Neuronal stem cell (in vitro differentiated cells): ENCODE measurements around the gene RTP5.
"Not testable (repeated sequence)": the region's sequence is repeated elsewhere in the genome, so short reads cannot be mapped to it uniquely, and the experiment has no call there.

Experiments used
- DNase-seq: peaks from one replicate; pipeline ENCODE4 v3.0.0-alpha.2; 2013; ENCODE audit warnings: low spot score
- H2AFZ ChIP-seq: one replicate; pipeline ENCODE4 v1.6.1; 2013; ENCODE audit warnings: mild to moderate bottlenecking, low read length, inconsistent platforms
- H2AK5ac ChIP-seq: 2 replicates; pipeline ENCODE4 v1.6.1; 2013; ENCODE audit warnings: low read depth, mild to moderate bottlenecking, inconsistent platforms, low read length, moderate library complexity, mixed read lengths
- H2BK120ac ChIP-seq: 2 replicates; pipeline ENCODE4 v1.6.1; 2013; ENCODE audit warnings: low read depth, mild to moderate bottlenecking, inconsistent platforms, low read length, moderate library complexity, mixed read lengths
- H2BK12ac ChIP-seq: one replicate; pipeline ENCODE4 v1.6.1; 2013; ENCODE audit warnings: low read length, inconsistent platforms
- H2BK15ac ChIP-seq: 2 replicates; pipeline ENCODE4 v1.6.1; 2013; ENCODE audit warnings: mild to moderate bottlenecking, low read length, inconsistent platforms, mixed read lengths
- H2BK5ac ChIP-seq: one replicate; pipeline ENCODE4 v1.6.1; 2013; ENCODE audit warnings: inconsistent platforms, mild to moderate bottlenecking, low read length, moderate library complexity
- H3K14ac ChIP-seq: one replicate; pipeline ENCODE4 v1.6.1; 2013; ENCODE audit warnings: low read length, inconsistent platforms
- H3K18ac ChIP-seq: 2 replicates; pipeline ENCODE4 v1.6.1; 2013; ENCODE audit warnings: low read length, inconsistent platforms
- H3K23ac ChIP-seq: 2 replicates; pipeline ENCODE4 v1.6.1; 2013; ENCODE audit warnings: low read depth, mild to moderate bottlenecking, mixed read lengths, low read length, inconsistent platforms; ENCODE audit not compliant: poor library complexity
- H3K27ac ChIP-seq: replicated peaks from 3 replicates; pipeline ENCODE4 v1.5.1; 2013; ENCODE audit warnings: low read length, inconsistent platforms
- H3K27me3 ChIP-seq, 3 experiments: 2 replicates each; pipeline ENCODE4 v1.6.1; 2013; ENCODE audit warnings: low read length in 3 of 3, mild to moderate bottlenecking in 2 of 3, inconsistent platforms in 1 of 3, low read depth in 1 of 3, mixed read lengths in 1 of 3, moderate library complexity in 1 of 3; ENCODE audit not compliant: control insufficient read depth in 3 of 3, insufficient read depth in 3 of 3
- H3K36me3 ChIP-seq, 2 donors: replicated peaks in 1 of 2; 2 replicates each; pipeline ENCODE4 v1.6.1; 2013; ENCODE audit warnings: low read length in 2 of 2; ENCODE audit not compliant: control insufficient read depth in 2 of 2, insufficient read depth in 2 of 2
- H3K4ac ChIP-seq: 2 replicates; pipeline ENCODE4 v1.6.1; 2013; ENCODE audit warnings: inconsistent platforms, mild to moderate bottlenecking, low read length, moderate library complexity
- H3K4me1 ChIP-seq, 2 donors: 1 replicate in 1 of 2; 2 replicates in 1 of 2; pipeline ENCODE4 v1.6.1; 2013; ENCODE audit warnings: low read length in 2 of 2, low read depth in 1 of 2; ENCODE audit not compliant: control insufficient read depth in 2 of 2, insufficient read depth in 1 of 2
- H3K4me2 ChIP-seq: one replicate; pipeline ENCODE4 v1.6.1; 2013; ENCODE audit warnings: mild to moderate bottlenecking, low read length, inconsistent platforms; ENCODE audit not compliant: insufficient read depth, poor library complexity, severe bottlenecking
- H3K4me3 ChIP-seq, 2 donors: 2 replicates each; pipeline ENCODE4 v1.5.1; 2013; ENCODE audit warnings: low read length in 2 of 2, mild to moderate bottlenecking in 2 of 2, inconsistent platforms in 1 of 2, moderate library complexity in 1 of 2
- H3K79me1 ChIP-seq: one replicate; pipeline ENCODE4 v1.6.1; 2013; ENCODE audit warnings: low read depth, mild to moderate bottlenecking, inconsistent platforms, low read length, moderate library complexity
- H3K9ac ChIP-seq: one replicate; pipeline ENCODE4 v1.6.1; 2013; ENCODE audit warnings: mild to moderate bottlenecking, low read depth, low read length, inconsistent platforms; ENCODE audit not compliant: poor library complexity
- H3K9me3 ChIP-seq, 2 donors: replicated peaks in 1 of 2; 2 replicates each; pipeline versions ENCODE3 to v1.6.1; 2013; ENCODE audit warnings: low read length in 2 of 2, mild to moderate bottlenecking in 2 of 2, inconsistent platforms in 1 of 2, low read depth in 1 of 2, mixed read lengths in 1 of 2, moderate library complexity in 1 of 2; ENCODE audit not compliant: control insufficient read depth in 2 of 2, insufficient read depth in 1 of 2
- H4K8ac ChIP-seq: one replicate; pipeline ENCODE4 v1.6.1; 2013; ENCODE audit warnings: low read depth, mild to moderate bottlenecking, inconsistent platforms, low read length, moderate library complexity
- H4K91ac ChIP-seq: one replicate; pipeline ENCODE4 v1.6.1; 2013; ENCODE audit warnings: low read length, low read depth, mild to moderate bottlenecking, inconsistent platforms; ENCODE audit not compliant: poor library complexity
- WGBS, 2 donors: extraction: QIAGEN DNeasy Blood & Tissue Kit; methylation state at CpG; one replicate each; pipeline ENCODE4 v1.1.7; 2013; ENCODE audit warnings: missing lambda C conversion rate in 2 of 2, mixed read lengths in 1 of 2; ENCODE audit not compliant: insufficient read length in 2 of 2, insufficient replicate concordance in 1 of 2; ENCODE audit errors: extremely low coverage in 2 of 2; 5-methylcytosine and 5-hydroxymethylcytosine counted together

The RTP5 gene

GRCh38 chr2:241913703-241914102, 44.2 kb downstream of the RTP5 start:
- Histone ChIP-seq H3K4me2 (no peak overlapping the region), H3K4ac (no peak overlapping the region), H2AFZ (no peak overlapping the region), H4K8ac (no peak overlapping the region), H3K27me3 (no peaks in the 10 kb centered on the region), H3K14ac (peak overlapping the region; percentile 50), H3K79me1 (no peaks in the 10 kb centered on the region), H3K18ac (no peak overlapping the region), H2BK5ac (no peak overlapping the region), H3K4me3 (no peak overlapping the region), H2BK12ac (no peak overlapping the region), H3K36me3 (no peaks in the 10 kb centered on the region), H3K9ac (peak overlapping the region; percentile 68), H2BK15ac (no peak overlapping the region), H4K91ac (no peak overlapping the region), H3K9me3 (peaks cover 0 to 13% of the 10 kb centered on the region in 2 donors), H2BK120ac (no peak overlapping the region), H3K23ac (no peak overlapping the region), H3K27ac (no peak overlapping the region), H2AK5ac (no peak overlapping the region), H3K4me1 (no peaks in the 10 kb centered on the region)
- no CpG with 5 or more reads among the region's 4 CpGs for WGBS, 2 donors
- DNase-seq: no peak

GRCh38 chr2:241914542-241914941, 45.0 kb downstream of the RTP5 start:
- H3K14ac ChIP-seq: no peak overlapping the region
- H3K23ac ChIP-seq: no peak overlapping the region
- H4K91ac ChIP-seq: no peak overlapping the region
- no peaks in the 10 kb centered on the region for H3K4me1 ChIP-seq
- H2AFZ ChIP-seq: no peak overlapping the region
- no peak overlapping the region for H3K27ac ChIP-seq
- no peak overlapping the region for H3K4me2 ChIP-seq
- H3K9ac ChIP-seq: no peak overlapping the region
- H2BK120ac ChIP-seq: no peak overlapping the region
- H2AK5ac ChIP-seq: no peak overlapping the region
- peak overlapping the region in 1 of 2 donors; percentile 3 for H3K4me3 ChIP-seq
- H2BK15ac ChIP-seq: no peak overlapping the region
- H4K8ac ChIP-seq: no peak overlapping the region
- no peaks in the 10 kb centered on the region for H3K79me1 ChIP-seq
- H2BK12ac ChIP-seq: no peak overlapping the region
- no peaks in the 10 kb centered on the region for H3K36me3 ChIP-seq
- no peak overlapping the region for H3K4ac ChIP-seq
- H3K18ac ChIP-seq: no peak overlapping the region
- no peaks in the 10 kb centered on the region for H3K27me3 ChIP-seq
- no peak overlapping the region for H2BK5ac ChIP-seq
- no CpG with 5 or more reads among the region's 13 CpGs for WGBS, 2 donors
- H3K9me3 ChIP-seq: peaks cover 0 to 13% of the 10 kb centered on the region in 2 donors
- DNase-seq: no peak

GRCh38 chr2:241921631-241922030, 52.1 kb downstream of the RTP5 start:
- not testable (repeated sequence) for H3K23ac ChIP-seq, H2BK5ac ChIP-seq, H3K79me1 ChIP-seq, H3K36me3 ChIP-seq, H4K91ac ChIP-seq, H2AFZ ChIP-seq, H4K8ac ChIP-seq, H3K9ac ChIP-seq, H3K4me2 ChIP-seq, H3K14ac ChIP-seq, H2BK120ac ChIP-seq, H2BK12ac ChIP-seq, H3K27ac ChIP-seq, H3K9me3 ChIP-seq, H3K4ac ChIP-seq, DNase-seq, H3K4me1 ChIP-seq, H3K4me3 ChIP-seq, H2BK15ac ChIP-seq, H3K18ac ChIP-seq, H2AK5ac ChIP-seq
- H3K27me3 ChIP-seq: peaks cover 0 to 21% (median 0%) of the 10 kb centered on the region in 3 experiments
- no CpG with 5 or more reads among the region's 9 CpGs for WGBS, 2 donors

- Histone ChIP-seq H3K4ac (no peak overlapping the region), H2AK5ac (no peak overlapping the region), H3K36me3 (no peaks in the 10 kb centered on the region), H2BK12ac (no peak overlapping the region), H2BK15ac (no peak overlapping the region), H3K27me3 (peaks cover 0 to 21% (median 0%) of the 10 kb centered on the region in 3 experiments), H4K8ac (no peak overlapping the region), H3K9me3 (no peaks in the 10 kb centered on the region), H3K79me1 (no peaks in the 10 kb centered on the region), H3K9ac (no peak overlapping the region), H2BK120ac (no peak overlapping the region), H3K18ac (no peak overlapping the region), H3K4me2 (no peak overlapping the region), H3K4me3 (no peak overlapping the region), H2BK5ac (no peak overlapping the region), H2AFZ (no peak overlapping the region), H3K4me1 (no peaks in the 10 kb centered on the region), H3K23ac (no peak overlapping the region), H3K14ac (no peak overlapping the region), H3K27ac (no peak overlapping the region), H4K91ac (no peak overlapping the region)
- no peak for DNase-seq
- WGBS, 2 donors: no CpG with 5 or more reads among the region's 9 CpGs
Measured at GRCh38 chr2:241922411-241922810, 52.9 kb downstream of the RTP5 start.
